HG02678 (cell line): ENCODE measurements around the gene PRKCH.

Experiments
- ATAC-seq: cut with Tn5 transposase; IDR thresholded peaks from one replicate; pipeline ENCODE4 v1.9.1; 2021; ENCODE audit warnings: mild to moderate bottlenecking, moderate library complexity; ENCODE audit not compliant: unreplicated experiment

PRKCH gene

DNA sequence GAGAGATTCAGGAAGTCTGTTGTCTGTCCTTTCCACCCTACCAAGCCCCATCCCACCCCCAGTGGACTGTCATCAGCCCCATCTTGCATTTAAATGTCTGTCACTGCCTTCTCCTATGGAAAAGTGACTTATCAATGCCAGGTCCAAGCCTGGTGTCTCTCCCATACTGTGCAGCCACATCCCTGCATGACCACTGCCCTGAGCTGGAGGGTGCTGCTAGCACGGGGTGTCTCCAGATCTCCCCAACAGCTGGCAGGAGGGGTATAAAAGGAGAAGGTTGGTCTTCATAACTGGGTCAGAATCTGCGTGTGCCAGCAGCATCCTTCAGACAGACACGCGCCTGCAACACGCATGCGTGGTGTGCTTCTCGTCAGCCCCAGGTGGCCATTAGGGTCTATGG lies 219.6 kb downstream of the PRKCH start:
- no peak for ATAC-seq

DNA sequence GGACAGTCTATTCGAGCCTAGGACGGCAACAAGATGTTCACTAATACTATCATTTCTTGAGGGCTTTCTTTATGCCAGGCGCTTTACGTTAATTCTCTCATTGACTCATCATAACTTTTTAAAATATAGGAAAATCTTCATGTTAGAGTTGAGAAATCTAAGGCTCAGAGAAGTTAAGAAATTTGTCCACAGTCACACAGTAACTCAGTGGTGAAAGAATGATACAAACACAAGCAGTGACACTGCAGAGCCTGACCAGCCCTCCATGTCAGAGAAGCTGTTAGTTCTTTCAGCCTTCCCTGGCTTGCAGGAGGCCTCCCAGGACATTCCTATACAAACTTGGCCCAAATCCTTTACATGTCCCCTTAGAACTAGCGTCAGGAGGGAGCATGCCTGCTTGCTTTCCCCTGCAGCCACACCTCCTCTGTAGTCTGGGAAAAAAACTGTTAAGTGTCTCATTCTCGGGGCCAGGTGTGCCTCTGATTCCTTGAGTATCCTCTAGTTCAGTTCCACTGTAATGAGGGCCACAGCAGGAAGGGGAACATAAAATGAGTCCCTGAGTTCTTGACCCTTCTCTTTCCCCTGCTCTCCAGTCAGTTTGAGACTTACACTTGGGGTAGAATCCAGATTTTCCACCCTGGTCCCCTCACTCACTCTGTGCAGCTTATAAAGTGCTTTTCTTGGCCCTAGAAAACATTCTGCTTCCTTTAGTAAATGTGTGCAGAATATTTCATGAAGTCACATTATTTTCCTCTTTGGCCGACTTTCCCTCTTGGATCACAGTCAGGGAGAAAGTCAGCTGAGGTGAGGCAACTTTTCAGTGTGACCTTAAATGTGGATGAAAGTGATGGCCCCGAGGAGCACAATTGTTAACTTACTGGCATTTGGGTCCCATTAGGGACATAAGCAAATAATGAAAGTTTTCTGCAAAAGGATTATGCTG lies 221.7 kb downstream of the PRKCH start:
- no peak for ATAC-seq

DNA sequence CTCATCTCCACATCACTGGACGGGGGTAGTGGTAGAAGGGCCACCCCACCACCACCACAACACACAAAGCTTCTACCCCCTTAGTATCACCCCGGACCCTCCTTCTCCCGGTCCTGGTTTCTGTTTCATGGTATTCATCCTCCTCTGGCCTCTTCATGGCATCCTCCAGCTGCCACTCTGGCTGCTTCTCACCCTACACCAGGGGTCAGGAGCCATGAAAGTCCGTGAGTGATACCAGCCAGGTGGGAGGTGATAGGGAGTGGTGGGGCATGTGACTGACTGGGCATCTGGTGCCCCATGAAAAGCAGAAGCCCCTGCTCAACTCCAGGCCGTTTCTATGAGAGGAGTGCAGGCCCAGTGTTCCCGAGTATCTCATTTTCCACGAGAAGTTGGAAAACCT lies 222.6 kb downstream of the PRKCH start:
- ATAC-seq: no peak

DNA sequence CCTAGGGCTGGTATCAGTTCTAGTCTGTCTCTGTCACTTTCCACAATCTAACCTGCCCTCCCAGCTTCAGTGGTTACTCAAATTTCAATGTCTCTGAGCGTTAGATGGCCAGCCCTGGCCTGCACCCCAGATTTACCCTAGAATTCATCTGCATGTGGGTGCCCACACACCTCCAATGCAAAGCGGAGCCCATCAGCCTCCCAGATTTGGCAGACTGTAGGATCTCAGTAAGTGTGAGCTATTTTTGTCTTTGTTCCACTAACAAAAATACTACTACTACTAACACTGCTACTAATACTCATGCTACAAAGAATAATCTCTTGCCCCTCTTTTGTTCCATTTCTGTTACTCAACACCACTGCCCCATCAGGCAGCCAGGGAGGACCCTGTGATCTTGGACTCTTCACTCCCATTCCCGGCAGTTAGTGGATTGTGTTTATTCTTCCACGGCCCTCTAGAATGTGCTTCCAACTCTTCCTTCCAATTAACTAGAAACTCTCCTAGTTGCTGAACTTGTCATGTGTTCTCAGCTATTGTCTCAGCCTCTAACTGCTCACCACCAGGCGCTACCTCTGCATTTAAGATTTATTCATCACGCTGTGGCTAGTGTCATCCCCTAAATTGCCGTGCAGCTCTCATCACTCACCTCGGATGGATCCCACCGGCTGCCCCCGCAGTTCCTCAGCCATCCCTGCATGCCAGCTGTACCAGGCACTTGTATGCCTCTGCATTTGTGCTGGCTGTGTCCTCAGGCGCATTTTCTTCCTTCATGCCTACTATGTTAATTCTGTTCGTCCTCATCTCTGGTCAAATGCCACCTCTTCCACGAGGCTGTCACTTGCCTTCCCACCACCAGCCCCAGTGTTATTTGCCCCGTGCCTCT lies 223.3 kb downstream of the PRKCH start:
- no peak for ATAC-seq

DNA sequence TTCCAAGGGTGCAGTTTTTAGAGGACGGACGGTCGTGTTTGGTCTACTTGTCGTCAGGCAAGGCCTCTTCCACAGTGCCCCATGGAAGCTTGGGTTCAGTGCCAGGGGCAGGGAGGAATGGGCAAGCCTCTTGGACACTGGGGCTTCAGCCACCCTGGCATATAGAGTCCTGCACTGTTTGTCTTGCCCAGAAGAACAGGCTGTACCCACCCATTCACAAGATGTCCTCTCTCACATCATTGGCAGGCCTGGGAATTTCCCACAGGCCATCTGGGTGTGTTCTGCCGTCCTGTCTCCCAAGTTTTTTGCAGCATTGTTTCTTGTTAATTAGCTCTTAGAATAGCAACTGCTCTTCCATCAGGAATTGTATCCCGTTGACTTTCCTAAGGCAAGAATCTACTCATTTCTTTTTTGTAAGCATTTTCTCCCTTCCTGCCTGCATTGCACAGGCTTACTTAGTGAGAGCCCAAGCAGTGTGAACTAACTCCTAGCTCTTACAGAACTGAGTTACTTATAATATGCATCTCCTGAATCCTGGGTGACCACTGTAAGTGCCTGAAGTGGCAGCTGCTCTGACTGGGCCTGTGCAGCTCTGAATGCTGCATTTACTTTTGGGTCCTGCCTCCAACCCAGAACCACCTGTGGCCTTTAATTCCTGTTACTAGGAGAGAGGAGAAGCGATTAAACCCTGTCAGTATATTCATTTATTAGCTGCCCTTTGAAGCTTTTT lies 224.5 kb downstream of the PRKCH start:
- no peak for ATAC-seq

DNA sequence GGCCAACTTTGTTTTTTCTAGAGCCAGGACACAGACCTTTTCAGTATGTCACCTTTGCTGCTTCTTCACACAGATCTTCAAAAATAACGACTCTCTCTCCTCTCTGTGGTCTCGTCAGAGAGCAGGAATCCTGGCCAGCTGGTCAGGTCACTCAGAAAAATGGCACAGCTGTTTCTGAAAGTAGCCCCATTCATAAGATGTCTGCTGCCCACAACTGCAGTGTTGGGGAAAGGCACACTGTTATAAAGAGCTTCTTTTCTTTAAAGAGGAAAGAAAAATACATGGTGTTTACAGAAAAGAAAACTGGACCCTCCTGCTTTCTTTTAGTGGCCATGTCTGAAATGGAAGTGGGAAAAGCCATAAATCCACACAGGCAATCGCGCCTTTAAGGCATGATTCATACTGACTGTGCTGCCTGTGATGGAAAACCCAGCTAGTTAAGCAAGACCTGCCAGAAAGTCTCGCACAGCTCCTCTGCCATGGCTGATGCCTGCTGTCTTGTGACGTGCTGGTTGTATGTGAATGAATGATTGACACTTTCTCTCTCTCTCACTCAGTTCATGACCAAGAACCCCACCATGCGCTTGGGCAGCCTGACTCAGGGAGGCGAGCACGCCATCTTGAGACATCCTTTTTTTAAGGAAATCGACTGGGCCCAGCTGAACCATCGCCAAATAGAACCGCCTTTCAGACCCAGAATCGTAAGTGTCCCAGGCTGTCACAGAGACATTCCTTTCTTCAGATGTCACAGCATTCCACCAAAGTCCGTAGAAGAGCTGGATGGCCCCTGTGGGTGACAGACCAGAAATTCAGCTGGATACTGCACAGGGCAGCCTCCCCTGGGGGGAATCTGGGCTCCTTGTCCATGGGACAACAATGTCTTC lies 226.0 kb downstream of the PRKCH start:
- no peak for ATAC-seq

DNA sequence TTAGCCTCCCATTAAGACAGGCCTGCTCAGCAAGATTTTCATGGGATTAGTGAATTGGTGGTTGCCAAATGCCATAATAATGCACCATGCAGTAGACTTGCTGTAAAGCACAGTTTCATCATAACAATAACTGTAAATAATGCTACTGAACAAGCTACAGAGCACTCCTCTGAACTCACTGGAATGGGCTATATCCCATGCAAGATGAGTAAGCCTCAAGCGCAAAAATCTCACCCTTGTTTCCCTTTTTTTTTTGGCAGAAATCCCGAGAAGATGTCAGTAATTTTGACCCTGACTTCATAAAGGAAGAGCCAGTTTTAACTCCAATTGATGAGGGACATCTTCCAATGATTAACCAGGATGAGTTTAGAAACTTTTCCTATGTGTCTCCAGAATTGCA lies 228.0 kb downstream of the PRKCH start:
- no peak for ATAC-seq

DNA sequence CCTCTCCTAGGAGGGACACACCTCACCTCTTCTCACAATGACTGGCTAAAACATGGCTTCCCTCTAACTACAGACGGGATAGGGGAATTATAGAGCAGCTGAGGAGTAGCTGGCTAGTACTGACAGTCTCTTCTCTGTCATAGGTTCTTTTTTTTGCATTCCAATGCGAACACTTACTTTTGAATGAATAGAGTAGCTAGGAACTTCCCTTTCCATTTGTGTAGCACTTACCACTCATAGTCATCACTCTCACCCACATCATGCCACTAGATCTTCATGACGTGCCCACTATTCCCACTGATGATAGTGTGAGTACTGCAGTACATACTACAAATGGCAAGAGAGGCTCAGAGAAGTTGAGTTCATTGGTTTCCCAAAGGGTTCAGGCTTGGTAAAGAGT lies 230.0 kb downstream of the PRKCH start:
- ATAC-seq: no peak

DNA sequence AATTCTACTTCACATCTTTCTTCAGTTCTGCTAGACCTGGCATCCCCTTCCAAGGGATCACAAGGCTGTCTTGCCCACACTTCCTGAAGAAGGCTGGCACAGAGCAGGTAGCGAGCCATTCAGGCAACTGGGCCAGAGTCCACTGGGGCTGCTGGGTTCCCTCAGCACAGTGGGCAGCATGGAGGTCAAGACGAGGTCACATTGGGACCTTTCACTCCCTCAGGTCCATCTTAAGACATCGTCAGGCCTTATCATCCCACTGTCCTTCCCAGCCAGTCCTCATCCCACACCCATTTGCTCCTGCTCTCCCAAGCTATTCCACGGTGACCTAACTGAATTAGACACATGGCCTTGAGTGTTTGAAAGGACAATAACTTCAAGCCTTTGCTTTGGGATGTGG lies 230.9 kb downstream of the PRKCH start:
- ATAC-seq: no peak

DNA sequence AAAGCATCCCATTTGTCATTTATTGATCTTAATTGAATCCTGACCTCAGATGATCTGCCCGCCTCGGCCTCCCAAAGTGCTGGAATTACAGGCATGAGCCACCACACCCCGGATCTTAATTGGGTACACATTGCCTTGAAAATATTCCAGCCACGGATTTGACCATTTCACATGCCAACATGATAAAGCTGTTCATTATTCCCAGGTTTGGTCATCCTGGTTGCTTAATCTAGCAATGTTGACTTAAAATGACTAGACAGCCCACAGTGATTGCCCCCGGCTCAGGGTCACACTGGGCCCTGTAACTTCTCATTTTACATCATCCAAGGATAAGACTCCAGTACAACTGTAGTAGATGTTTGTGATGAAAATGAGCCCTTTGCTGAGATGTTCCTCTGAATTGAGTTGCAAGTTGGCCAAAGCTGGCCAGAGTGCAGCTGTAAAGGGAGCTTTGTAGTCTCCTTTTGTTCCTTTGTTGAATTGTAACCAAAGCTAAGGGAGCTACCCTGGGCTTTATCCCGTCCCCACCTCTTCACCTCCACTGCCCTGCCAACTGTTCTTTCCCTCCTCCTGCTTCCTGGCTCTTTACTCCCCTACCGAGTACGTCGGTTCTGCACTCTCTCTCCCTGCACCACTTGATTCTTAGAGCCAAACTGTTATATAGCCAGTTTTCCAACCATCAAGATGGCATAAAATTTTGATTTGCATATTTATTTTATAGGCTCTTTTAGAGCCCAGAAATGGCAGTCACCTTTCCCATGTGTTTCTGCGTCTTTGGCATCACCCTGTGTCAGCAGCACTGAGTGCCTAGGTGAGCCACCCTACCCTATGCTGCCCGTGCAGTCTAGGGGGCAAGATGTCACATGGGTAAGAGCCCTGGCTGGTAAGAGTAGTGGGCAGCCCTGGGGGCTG lies 232.6 kb downstream of the PRKCH start:
- no peak for ATAC-seq

DNA sequence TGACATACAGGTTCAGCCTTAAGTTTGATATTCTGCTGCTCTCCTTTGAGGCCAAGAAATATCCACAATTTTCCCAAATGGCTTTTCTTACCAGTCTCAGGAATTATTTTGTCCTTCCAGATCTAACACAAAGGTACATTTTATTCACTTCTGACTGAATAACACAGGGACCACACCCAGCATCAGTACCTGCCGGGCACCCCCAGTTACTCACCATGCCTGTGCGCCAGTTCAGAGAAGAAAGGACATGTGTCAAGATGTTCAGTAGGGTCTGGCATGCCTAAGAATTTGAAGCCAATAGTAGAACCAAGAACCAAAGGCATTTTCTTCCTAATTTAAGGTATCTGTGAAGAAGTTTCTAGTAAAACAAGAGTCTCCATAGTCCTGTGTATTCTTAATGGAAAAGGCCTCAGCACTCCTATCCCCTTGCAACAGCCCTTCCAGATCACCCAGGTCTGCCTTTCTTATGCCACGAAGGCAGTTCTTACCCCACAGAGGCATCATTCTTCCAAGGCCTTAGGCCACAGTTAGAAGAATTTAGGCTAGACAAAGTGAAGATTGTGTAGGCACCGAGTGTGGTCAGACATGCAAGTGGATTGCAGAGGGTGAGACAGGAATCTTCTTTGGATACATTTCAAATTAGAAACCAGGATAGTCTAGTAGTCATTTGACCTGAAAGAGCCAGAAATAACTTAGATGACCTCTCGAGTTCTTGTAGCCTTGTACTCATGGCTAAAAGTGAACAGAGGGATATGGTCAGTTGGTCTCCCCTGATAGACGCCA lies 233.9 kb downstream of the PRKCH start:
- no peak for ATAC-seq

DNA sequence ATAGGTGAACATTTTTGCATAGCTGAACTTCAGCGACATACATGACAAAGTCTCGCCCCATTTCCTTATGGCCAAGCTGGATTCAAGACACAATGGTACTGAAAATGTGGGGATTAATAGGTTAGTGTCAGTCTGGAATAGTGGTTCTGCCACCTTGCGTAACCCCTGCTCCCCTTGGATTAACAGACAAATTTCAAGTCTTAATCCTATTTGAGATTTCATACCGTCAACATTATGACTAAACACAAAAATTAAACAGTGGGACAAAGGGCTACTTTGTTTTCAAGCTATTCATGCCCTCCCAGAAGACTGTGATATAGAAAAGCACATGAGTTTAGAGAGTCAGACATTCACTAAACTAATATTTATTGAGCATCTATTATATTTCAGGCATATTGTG lies 235.1 kb downstream of the PRKCH start:
- ATAC-seq: no peak

DNA sequence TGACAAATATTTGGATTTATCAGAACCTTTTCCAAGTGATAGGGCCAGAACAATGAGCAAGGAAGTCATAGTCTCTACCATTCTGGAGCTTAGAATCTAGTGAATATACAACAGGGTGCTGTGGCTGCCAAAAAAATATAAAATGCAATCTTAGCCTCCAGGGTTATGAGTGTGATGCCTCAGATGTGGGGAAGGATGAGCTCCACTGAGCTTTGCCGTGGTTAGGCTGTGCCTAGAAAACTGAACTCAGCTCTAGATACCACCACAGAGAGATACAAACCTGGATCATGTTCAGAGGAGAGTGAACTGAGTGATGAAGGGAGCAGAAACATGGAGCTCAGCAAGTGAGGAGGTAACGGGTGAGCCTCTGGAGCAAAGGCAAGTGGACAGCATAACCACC lies 235.9 kb downstream of the PRKCH start:
- no peak for ATAC-seq

DNA sequence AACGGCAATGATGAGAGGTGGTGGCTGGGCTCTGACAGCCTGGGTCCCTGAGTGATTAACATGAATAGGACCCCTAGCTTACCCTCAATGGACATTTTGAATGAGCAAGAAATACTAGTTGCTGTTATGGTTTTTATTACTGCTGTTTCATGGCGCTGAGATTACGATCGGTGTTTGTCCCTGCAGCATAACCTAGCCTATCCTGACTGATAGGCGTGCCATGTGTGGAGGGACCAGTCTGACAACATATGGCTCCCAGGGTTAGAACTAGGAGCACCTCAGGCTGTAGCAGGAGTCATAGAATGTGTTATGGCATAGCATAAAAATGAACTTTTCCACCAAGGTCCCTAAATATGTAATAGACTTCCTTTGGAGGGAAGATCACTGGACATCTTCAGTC lies 236.5 kb downstream of the PRKCH start:
- ATAC-seq: no peak

DNA sequence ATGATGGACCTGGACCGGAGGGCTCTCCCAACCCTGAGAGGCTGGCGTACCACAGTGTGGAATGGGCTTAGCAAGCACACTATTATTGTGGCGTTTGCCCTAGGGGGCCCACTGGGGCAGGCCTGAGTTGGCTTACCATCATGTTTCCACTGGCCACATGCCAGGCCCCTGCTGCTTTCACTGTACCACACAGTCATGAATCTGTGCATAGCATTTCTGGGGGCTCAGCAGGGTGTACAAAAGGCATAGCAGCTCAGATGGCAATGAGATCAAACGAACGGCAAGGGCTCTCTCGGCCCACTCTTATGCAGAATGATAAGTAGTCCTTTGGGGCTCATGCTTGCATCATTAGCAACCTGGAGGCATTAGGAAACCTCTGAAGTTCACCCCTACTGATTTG lies 236.9 kb downstream of the PRKCH start:
- ATAC-seq: no peak

DNA sequence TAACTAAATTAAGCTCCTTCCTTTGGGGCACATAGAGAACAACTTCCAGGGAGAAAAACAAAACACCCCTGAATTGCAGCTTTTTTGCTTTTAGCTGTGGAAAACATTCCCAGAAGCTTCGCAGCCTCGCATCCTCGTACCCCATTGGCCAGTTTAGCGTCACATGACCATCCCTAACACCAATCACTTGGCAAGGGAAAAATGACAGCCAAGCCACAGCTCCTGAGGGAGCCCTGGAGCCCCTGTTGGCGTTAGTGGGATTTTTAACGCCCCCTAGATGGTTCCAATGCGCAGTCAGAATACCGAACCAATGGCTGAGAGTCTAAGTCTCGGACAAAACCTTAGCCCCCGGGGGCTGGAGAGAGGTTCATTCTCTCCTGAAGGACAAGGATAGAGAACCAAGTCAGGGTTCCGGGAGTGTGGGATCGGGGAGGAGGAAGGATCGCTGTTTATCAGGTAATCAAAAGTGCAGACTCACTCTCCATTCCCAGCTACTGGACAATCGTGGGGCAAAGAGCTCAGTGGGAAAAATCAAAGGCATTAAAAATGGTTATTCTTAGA lies 238.3 kb downstream of the PRKCH start:
- ATAC-seq: no peak

DNA sequence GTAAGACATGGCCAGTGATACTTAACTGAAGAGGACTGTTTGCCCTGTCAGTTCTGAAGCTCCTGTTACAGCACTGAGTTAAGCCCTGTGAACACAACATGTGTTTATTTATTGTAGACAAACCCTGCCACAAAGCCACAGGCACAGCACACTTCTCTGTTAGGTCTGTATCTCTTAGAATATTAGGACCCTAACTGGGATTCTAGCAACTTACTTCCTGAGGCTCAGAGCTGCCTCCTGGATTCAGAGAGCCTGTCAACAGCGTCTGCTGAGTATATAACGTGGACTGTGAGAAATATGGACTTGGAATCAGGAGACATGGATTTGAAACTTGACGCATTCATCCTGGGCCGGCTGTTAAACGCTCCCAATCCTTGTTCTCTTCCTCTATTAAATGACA lies 238.9 kb downstream of the PRKCH start:
- ATAC-seq: no peak

DNA sequence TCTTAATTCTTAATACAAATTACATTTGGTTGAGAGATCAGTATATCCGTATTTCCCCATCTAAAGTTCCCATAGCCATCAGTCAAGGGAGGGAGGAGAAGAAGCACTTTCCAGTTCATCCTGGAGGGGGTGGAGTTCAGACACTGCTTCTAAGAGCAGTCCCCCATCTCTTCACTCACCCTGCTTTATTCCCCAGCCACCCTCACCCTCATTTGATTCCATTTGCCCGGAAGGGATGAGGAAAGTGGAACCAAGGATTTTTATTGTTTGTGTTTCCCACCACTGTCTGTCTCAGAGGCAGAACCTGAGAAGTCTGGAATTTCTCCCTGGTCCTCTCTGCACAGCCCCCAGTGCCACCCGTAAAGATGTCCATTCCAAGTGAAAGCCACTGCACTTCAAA lies 239.7 kb downstream of the PRKCH start:
- no peak for ATAC-seq
